CD4-positive, alpha-beta memory T cell (primary cell): ENCODE data around the gene KIF19. TPM values are rescaled to one million over a fixed set of nuclear protein-coding genes. Genes with fewer than 3 reads are reported as not detected.

Experiments
- CTCF ChIA-PET: fragments of 350-600 bp; sonication (Branson Sonifier 250); formaldehyde crosslinking; loops from one replicate; lab custom pipeline; 2021; ENCODE audit warnings: inconsistent platforms; ENCODE audit not compliant: partially characterized antibody; lab: Charles Lee
- POLR2A ChIA-PET: fragments of 350-600 bp; sonication (Branson Sonifier 250); formaldehyde crosslinking; loops from one replicate; lab custom pipeline; 2021; ENCODE audit not compliant: partially characterized antibody; lab: Charles Lee
- DNase-seq, 5 donors: peaks; one replicate each; pipeline versions ENCODE4 v3.0.0 to v3.0.0-alpha.2; 2020 to 2022; ENCODE audit warnings: mixed read lengths in 1 of 5
- H3K27ac ChIP-seq: one replicate; pipeline ENCODE4 v1.7.0; 2013; ENCODE audit warnings: low read depth, low read length
- H3K27me3 ChIP-seq: 2 replicates; pipeline ENCODE4 v1.7.0; 2013; ENCODE audit warnings: mild to moderate bottlenecking, low read length, moderate library complexity; ENCODE audit not compliant: insufficient read depth
- H3K36me3 ChIP-seq: 2 replicates; pipeline ENCODE4 v1.7.0; 2013; ENCODE audit warnings: mild to moderate bottlenecking, low read length, moderate library complexity; ENCODE audit not compliant: insufficient read depth
- H3K4me1 ChIP-seq: 2 replicates; pipeline ENCODE4 v1.7.0; 2013; ENCODE audit warnings: mild to moderate bottlenecking, low read length, moderate library complexity; ENCODE audit not compliant: insufficient read depth
- H3K4me3 ChIP-seq, 2 donors: one replicate each; pipeline ENCODE4 v1.7.0; 2013; ENCODE audit warnings: low read length in 2 of 2, mild to moderate bottlenecking in 1 of 2
- H3K9me3 ChIP-seq, 2 donors: one replicate each; pipeline ENCODE4 v1.7.0; 2013; ENCODE audit warnings: low read length in 2 of 2, control low read depth in 1 of 2; ENCODE audit not compliant: control insufficient read depth in 1 of 2
- H3K27ac Mint-ChIP-seq, 7 donors: one replicate each; pipeline ENCODE4 v1.8.0; 2020 to 2021; ENCODE audit warnings: mixed read lengths in 7 of 7, mild to moderate bottlenecking in 6 of 7, inconsistent platforms in 3 of 7, moderate library complexity in 3 of 7
- H3K27me3 Mint-ChIP-seq, 2 donors: one replicate each; pipeline ENCODE4 v1.8.0; 2020 to 2021; ENCODE audit warnings: mixed read lengths in 2 of 2
- H3K36me3 Mint-ChIP-seq, 2 donors: one replicate each; pipeline ENCODE4 v1.8.0; 2020 to 2021; ENCODE audit warnings: mixed read lengths in 2 of 2, inconsistent platforms in 1 of 2, mild to moderate bottlenecking in 1 of 2
- H3K4me1 Mint-ChIP-seq, 4 donors: one replicate each; pipeline ENCODE4 v1.8.0; 2020 to 2021; ENCODE audit warnings: mixed read lengths in 4 of 4, mild to moderate bottlenecking in 1 of 4
- H3K4me3 Mint-ChIP-seq, 8 donors: one replicate each; pipeline ENCODE4 v1.8.0; 2020 to 2021; ENCODE audit warnings: mixed read lengths in 8 of 8, mild to moderate bottlenecking in 7 of 8, moderate library complexity in 6 of 8, inconsistent platforms in 3 of 8
- H3K9me3 Mint-ChIP-seq, 8 donors: one replicate each; pipeline ENCODE4 v1.8.0; 2020 to 2021; ENCODE audit warnings: mixed read lengths in 8 of 8, mild to moderate bottlenecking in 5 of 8, inconsistent platforms in 3 of 8, moderate library complexity in 1 of 8
- intact Hi-C: fragments of 100-400 bp; cut with micrococcal nuclease; formaldehyde crosslinking; loops from one replicate; pipeline ENCODE4 v1.15.1; 2023
- polyA plus RNA-seq, 2 donors: library from polyadenylated mRNA; unstranded; fragments of 300-500 nt; fragmentation: Illumina TruSeq; gene quantifications; one replicate each; pipeline ENCODE4 v1.2.3, GENCODE V29; 2021
- total RNA-seq, 2 experiments: library from RNA; stranded (reverse); gene quantifications; one replicate each; pipeline ENCODE4 v1.2.3, GENCODE V29; 2021

The KIF19 gene
- total and polyA plus RNA-seq, 4 experiments from 2014 or later: 1.5 to 2.3 (median 1.6) TPM

DNA sequence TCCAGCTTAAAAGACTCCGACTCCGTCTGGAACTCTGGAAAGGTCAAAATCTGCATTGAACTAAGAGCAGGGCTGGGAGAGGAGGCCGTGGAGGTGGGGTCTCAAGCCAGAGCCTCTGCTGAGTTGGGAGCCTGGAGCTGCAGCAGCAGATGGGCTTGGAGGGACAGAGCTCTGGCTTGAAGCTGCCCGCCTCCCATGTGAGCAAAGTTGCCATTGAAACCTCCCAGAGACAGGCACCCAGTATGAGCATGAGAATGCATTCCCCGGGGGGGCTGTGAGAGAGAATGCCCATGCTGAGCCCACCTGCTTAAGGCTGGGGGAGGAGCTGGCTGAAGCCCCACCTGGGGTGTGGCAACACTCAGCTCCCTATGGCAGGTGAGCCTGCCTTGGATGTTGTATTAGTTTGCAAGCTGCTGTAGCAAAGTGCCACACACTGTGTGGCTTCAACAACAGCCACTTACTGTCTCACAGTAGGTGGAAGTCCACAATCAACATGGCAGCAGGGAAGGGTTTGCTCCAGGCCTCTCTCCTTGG, 9.6 kb downstream of the KIF19 start:
- Histone ChIP-seq H3K27me3 (no peaks in the 10 kb centered on the region), H3K4me3 (no peak overlapping the region), H3K9me3 (no peaks in the 10 kb centered on the region), H3K27ac (no peak overlapping the region), H3K36me3 (no peaks in the 10 kb centered on the region), H3K4me1 (no peaks in the 10 kb centered on the region)
- intact Hi-C loops: no loop called here
- ChIA-PET POLR2A (no interaction called here), CTCF (interaction anchor here (1.9 kb wide), 1 partner anchor 33 kb away, joined by 7 read pairs; no protein-coding TSS in a partner anchor)
- Mint-ChIP-seq H3K36me3 (no peaks in the 10 kb centered on the region), H3K4me3 (no peak overlapping the region), H3K4me1 (peaks cover 0 to 1% (median 0%) of the 10 kb centered on the region in 4 donors), H3K27me3 (no peaks in the 10 kb centered on the region), H3K27ac (peak overlapping the region in 1 of 7 donors; percentile 53), H3K9me3 (no peaks in the 10 kb centered on the region)
- no peak for DNase-seq

DNA sequence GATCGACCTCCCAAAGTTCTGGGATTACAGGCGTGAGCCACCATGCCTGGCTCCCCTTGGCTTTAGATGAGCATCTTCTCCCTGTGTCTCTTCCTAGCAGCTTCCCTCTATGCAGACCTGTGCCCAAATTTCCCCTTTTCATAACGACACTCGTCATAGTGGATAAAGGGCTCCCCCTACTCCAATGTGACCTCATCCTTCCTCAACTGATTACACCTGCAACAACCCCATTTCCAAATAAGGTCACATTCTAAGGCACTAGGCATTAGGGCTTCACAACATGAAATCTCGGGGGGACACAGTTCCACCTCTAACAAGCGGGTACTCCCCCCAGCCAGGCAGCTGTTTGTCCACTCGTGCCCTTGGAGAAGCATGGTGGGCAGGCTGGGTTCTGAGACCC, 10.3 kb downstream of the KIF19 start:
- no peak overlapping the region for H3K27ac ChIP-seq
- CTCF ChIA-PET: interaction anchor here (1.9 kb wide), 1 partner anchor 32 kb away, joined by 7 read pairs; no protein-coding TSS in a partner anchor
- no peaks in the 10 kb centered on the region for H3K36me3 Mint-ChIP-seq
- H3K27me3 Mint-ChIP-seq: no peaks in the 10 kb centered on the region
- H3K4me3 Mint-ChIP-seq: no peak overlapping the region
- no peaks in the 10 kb centered on the region for H3K4me1 ChIP-seq
- intact Hi-C loops: no loop called here
- no peaks in the 10 kb centered on the region for H3K27me3 ChIP-seq
- POLR2A ChIA-PET: no interaction called here
- H3K27ac Mint-ChIP-seq: no peak overlapping the region
- no peaks in the 10 kb centered on the region for H3K9me3 ChIP-seq
- peaks cover 0 to 1% (median 0%) of the 10 kb centered on the region in 4 donors for H3K4me1 Mint-ChIP-seq
- H3K36me3 ChIP-seq: no peaks in the 10 kb centered on the region
- DNase-seq: no peak
- H3K4me3 ChIP-seq: no peak overlapping the region
- no peaks in the 10 kb centered on the region for H3K9me3 Mint-ChIP-seq

DNA sequence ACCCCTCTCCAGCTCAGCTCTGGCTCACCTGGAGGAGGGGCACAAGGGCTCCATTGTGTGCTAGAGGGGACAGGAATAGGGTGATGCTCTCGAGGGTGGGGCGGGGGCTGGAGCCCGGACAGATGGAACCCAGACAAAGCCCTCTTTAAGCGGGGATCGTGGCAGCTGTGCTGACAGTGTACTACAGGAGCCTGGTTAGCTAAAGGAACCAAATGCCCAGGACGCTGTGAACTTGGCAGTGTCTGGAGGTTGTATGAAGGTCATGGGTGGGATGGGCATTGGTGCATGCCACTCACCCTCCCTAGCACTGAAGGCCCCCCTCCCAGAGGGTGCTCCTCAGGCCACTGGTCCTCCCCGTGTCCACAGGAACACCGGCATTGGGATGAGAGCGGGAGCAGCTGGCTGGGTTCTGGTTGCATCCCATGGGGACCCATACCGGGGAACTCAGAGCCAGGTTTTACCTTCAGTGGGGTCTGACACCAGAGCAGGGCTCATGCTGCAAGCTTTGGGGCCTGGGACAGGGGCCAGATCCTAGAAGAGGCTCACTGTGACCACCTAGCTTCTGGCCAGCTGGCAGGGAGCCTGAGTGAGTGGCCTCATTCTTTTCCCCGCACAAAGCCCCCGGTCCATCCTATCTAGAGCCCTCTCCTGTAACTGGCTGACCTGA, 11.9 kb downstream of the KIF19 start:
- Histone ChIP-seq H3K27ac (no peak overlapping the region), H3K4me3 (no peak overlapping the region), H3K36me3 (no peaks in the 10 kb centered on the region), H3K27me3 (no peaks in the 10 kb centered on the region), H3K9me3 (no peaks in the 10 kb centered on the region), H3K4me1 (no peaks in the 10 kb centered on the region)
- CTCF ChIA-PET: no interaction called here
- no peaks in the 10 kb centered on the region for H3K27me3 Mint-ChIP-seq
- H3K27ac Mint-ChIP-seq: no peak overlapping the region
- POLR2A ChIA-PET: no interaction called here
- no peaks in the 10 kb centered on the region for H3K9me3 Mint-ChIP-seq
- H3K4me1 Mint-ChIP-seq: no peaks in the 10 kb centered on the region
- no peak overlapping the region for H3K4me3 Mint-ChIP-seq
- peak in 1 of 5 donors; percentile 22 for DNase-seq
- intact Hi-C loops: no loop called here
- no peaks in the 10 kb centered on the region for H3K36me3 Mint-ChIP-seq

DNA sequence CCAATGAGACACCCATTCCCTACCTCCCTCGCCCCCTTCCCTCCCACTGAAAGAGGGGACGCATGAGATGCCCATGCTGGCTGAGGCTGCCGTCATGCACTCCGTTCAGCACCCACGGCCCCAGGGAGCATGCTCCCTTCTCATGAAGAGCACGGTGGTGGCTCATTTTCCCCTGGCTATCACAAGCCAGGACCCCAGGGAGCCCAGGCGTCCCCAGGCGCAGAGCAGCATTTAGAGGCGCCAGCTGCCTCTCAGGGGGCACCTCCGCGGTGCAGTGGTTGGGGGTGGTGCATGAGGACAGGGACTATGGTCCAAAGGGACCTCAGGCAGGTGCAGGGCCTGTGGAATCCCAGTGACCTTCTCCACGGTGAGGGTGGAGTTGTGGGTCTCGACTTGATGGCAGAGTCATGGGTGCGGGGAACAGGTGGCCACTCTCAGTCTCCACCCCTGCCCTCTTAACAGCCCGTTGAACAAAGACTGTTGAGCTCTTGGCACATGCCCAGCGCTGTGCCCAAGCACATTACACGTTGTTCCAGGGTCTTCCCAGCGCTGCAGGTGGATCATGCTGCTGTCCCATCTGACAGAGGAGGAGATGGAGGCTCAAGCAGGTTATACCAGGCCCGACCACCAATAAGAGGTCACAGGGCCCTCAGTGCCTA, 13.6 kb downstream of the KIF19 start:
- Histone ChIP-seq H3K4me1 (no peaks in the 10 kb centered on the region), H3K9me3 (no peaks in the 10 kb centered on the region), H3K36me3 (no peaks in the 10 kb centered on the region), H3K27ac (no peak overlapping the region), H3K27me3 (no peaks in the 10 kb centered on the region), H3K4me3 (no peak overlapping the region)
- ChIA-PET POLR2A (no interaction called here), CTCF (no interaction called here)
- DNase-seq: peak in 1 of 5 donors; percentile 21
- intact Hi-C loops: no loop called here
- no peak overlapping the region for H3K27ac Mint-ChIP-seq
- no peaks in the 10 kb centered on the region for H3K9me3 Mint-ChIP-seq
- H3K4me3 Mint-ChIP-seq: no peak overlapping the region
- H3K4me1 Mint-ChIP-seq: no peaks in the 10 kb centered on the region
- no peaks in the 10 kb centered on the region for H3K27me3 Mint-ChIP-seq
- no peaks in the 10 kb centered on the region for H3K36me3 Mint-ChIP-seq

DNA sequence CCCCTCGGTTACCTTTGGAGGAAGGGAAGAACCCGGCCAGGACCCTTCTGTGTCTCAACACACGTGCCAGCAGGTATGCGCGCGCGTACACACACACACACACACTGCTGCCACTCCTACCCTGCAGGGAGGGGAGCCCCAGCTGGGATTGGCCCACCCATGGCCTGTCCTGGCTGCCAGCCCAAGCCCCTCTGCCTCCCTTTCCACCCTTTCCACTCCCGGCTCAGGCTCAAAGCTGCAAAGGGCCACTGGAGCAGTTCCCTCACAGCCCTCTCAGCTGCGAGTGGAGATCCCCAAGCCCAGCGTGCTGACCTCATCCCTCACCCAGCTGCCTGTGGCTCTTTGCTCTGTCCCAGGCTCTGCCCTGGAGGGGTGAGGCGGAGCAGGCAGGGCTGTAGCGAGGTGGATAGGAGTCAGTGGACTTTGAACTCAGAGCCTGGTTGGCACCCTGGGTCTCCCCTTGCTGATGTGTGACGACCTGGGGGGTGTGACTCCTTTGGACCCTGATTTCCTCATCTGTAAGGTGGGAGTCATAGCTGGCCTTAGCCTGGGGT, 14.5 kb downstream of the KIF19 start:
- CTCF ChIA-PET: no interaction called here
- Histone ChIP-seq H3K27ac (no peak overlapping the region), H3K36me3 (no peaks in the 10 kb centered on the region), H3K27me3 (no peaks in the 10 kb centered on the region), H3K4me1 (no peaks in the 10 kb centered on the region), H3K9me3 (no peaks in the 10 kb centered on the region), H3K4me3 (no peak overlapping the region)
- H3K4me3 Mint-ChIP-seq: no peak overlapping the region
- DNase-seq: no peak
- no peak overlapping the region for H3K27ac Mint-ChIP-seq
- no peaks in the 10 kb centered on the region for H3K36me3 Mint-ChIP-seq
- H3K27me3 Mint-ChIP-seq: no peaks in the 10 kb centered on the region
- POLR2A ChIA-PET: no interaction called here
- no peaks in the 10 kb centered on the region for H3K4me1 Mint-ChIP-seq
- no peaks in the 10 kb centered on the region for H3K9me3 Mint-ChIP-seq
- intact Hi-C loops: no loop called here

DNA sequence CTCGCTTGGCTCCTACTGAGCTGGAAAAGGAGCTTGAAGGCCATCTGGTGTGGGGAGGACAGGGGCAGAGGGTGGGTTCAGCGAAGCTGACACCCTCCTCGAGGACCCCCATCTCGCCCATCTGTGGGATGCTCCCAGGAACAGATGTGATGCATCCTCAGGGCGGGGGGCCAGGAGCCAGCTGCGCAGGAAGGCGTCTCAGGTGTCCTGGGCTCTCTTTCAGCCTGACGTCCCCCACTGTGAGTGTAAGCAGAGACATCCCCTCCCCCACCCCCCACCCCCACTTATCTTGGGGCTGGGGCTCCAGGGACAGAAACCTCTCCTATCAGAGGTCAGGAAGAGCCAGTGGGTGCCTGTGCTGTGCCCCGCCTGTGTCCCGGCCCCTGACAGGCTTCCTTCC, 16.2 kb downstream of the KIF19 start:
- no peaks in the 10 kb centered on the region for H3K27me3 ChIP-seq
- H3K9me3 ChIP-seq: no peaks in the 10 kb centered on the region
- Mint-ChIP-seq H3K27ac (no peak overlapping the region), H3K4me1 (no peaks in the 10 kb centered on the region), H3K9me3 (no peaks in the 10 kb centered on the region), H3K27me3 (no peaks in the 10 kb centered on the region), H3K36me3 (no peaks in the 10 kb centered on the region), H3K4me3 (no peak overlapping the region)
- ChIA-PET POLR2A (no interaction called here), CTCF (no interaction called here)
- no peaks in the 10 kb centered on the region for H3K36me3 ChIP-seq
- no peaks in the 10 kb centered on the region for H3K4me1 ChIP-seq
- DNase-seq: peak in 1 of 5 donors; percentile 33
- intact Hi-C loops: no loop called here
- no peak overlapping the region for H3K4me3 ChIP-seq
- no peak overlapping the region for H3K27ac ChIP-seq

DNA sequence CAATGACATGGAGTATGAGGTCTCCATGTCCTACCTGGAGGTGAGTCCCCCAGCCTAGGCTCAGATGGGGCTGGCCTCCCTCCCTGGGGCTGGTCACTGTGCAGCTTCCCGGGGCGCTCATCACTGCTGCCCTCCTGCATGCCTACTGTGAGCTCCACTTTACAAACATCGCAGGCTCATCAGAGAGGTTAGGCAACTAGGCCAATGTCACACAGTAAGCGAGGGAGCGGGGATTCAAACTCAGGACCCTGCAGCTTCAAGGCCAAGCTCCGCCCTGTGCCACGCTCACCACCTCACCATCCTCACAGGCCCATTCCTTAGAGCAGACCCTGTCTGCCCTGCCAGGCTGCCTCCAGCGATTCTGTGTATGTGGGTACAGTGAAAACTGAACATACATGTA, 17.1 kb downstream of the KIF19 start:
- Mint-ChIP-seq H3K9me3 (no peaks in the 10 kb centered on the region), H3K36me3 (no peaks in the 10 kb centered on the region), H3K4me1 (no peaks in the 10 kb centered on the region), H3K4me3 (no peak overlapping the region), H3K27ac (no peak overlapping the region), H3K27me3 (no peaks in the 10 kb centered on the region)
- intact Hi-C loops: no loop called here
- no peak overlapping the region for H3K4me3 ChIP-seq
- no peak overlapping the region for H3K27ac ChIP-seq
- H3K27me3 ChIP-seq: no peaks in the 10 kb centered on the region
- no peak for DNase-seq
- POLR2A ChIA-PET: no interaction called here
- H3K36me3 ChIP-seq: no peaks in the 10 kb centered on the region
- CTCF ChIA-PET: no interaction called here
- H3K9me3 ChIP-seq: no peaks in the 10 kb centered on the region
- H3K4me1 ChIP-seq: no peaks in the 10 kb centered on the region
